Heart left ventricle (tissue), 13 donors: Measurements from ENCODE around the gene MBTPS2.

Experiments
- CTCF ChIP-seq, 12 donors: fragments of 200-600 bp; sonication (generic) in 4 of 12; IDR thresholded peaks; one replicate each; pipeline versions ENCODE4 v1.5.0 to v1.8.0; 2018 to 2022; ENCODE audit warnings: antibody characterized with exemption in 12 of 12, mild to moderate bottlenecking in 5 of 12
- POLR2A ChIP-seq, 2 donors: fragments of 450-650 bp; IDR thresholded peaks; one replicate each; pipeline ENCODE4 v1.6.1; 2017; ENCODE audit warnings: antibody characterized with exemption in 2 of 2, mild to moderate bottlenecking in 2 of 2, moderate library complexity in 2 of 2
- donor health status: ischemic (EF 13 %, LVEDD 7.1; RV severe dilation, severe dysfunction).
- donor health status: DM: no; HTN: yes; CAD: no.
- donor health status: DM: no; HTN: no; CAD: no.
- donor health status: ischemic (EF 25% LVEDD 6.9; RV normal size, moderate dysfunction).
- donor health status: ischemic (EF 25% LVEDD 5.7; RV mildly dilated, moderate dysfunction).
- donor health status: ischemic (EF 35%, LVEDD 5.7; RV mildly dilated, moderate dysfunction).
- donor health status: nonischemic (EF 11% LVEDD 7.7; RV severe dilation, severe dysfunction).
- donor health status: DM: yes; HTN: yes; CAD: no.
- donor health status: PGD.
- donor health status: ischemic (EF 29% LVEDD 5.4; RV normal size, mild dysfunction).
- donor health status: nonischemic (EF 23%, LVEDD 6.1; RV moderate dilation, normal function).

- no peak for TF ChIP-seq CTCF (IDR thresholded peaks at IDR 0.05)
- TF ChIP-seq POLR2A (IDR thresholded peaks at IDR 0.05), result no peak
These were observed 46.2 kb downstream of the MBTPS2 start for GRCh38 chrX:21885568-21885967.
